Liver (tissue), 9 donors: ENCODE results near the gene REEP3. TPM values are rescaled to one million over a fixed set of nuclear protein-coding genes. Genes with fewer than 3 reads are reported as not detected.

Source experiments
- DNase-seq: peaks from one replicate; pipeline ENCODE4 v3.0.0-alpha.2; 2017; ENCODE audit warnings: low spot score
- H3K27ac ChIP-seq, 2 donors: one replicate each; pipeline ENCODE4 v1.7.0; 2013; ENCODE audit warnings: inconsistent platforms in 2 of 2, low read length in 2 of 2, control low read depth in 1 of 2, low read depth in 1 of 2, mild to moderate bottlenecking in 1 of 2
- H3K27me3 ChIP-seq, 4 donors: one replicate each; pipeline versions ENCODE4 v1.6.1 to v1.7.0; 2013; ENCODE audit warnings: low read length in 3 of 4, inconsistent platforms in 1 of 4, mild to moderate bottlenecking in 1 of 4, moderate library complexity in 1 of 4; ENCODE audit not compliant: control insufficient read depth in 4 of 4, insufficient read depth in 4 of 4
- H3K36me3 ChIP-seq, 4 donors: one replicate each; pipeline versions ENCODE4 v1.6.1 to v1.7.0; 2013; ENCODE audit warnings: low read length in 3 of 4, mild to moderate bottlenecking in 3 of 4, low read depth in 1 of 4, moderate library complexity in 1 of 4; ENCODE audit not compliant: control insufficient read depth in 4 of 4, insufficient read depth in 3 of 4
- H3K4me1 ChIP-seq, 4 donors: one replicate each; pipeline versions ENCODE4 v1.6.1 to v1.7.0; 2013; ENCODE audit warnings: low read length in 3 of 4, mild to moderate bottlenecking in 3 of 4, moderate library complexity in 1 of 4; ENCODE audit not compliant: control insufficient read depth in 4 of 4, insufficient read depth in 4 of 4
- H3K4me3 ChIP-seq, 3 donors: one replicate each; pipeline versions ENCODE4 v1.6.1 to v1.7.0; 2013; ENCODE audit warnings: low read length in 3 of 3, control low read depth in 1 of 3, low read depth in 1 of 3, mild to moderate bottlenecking in 1 of 3
- H3K9ac ChIP-seq, 2 donors: one replicate each; pipeline ENCODE4 v1.7.0; 2013; ENCODE audit warnings: low read length in 2 of 2, mild to moderate bottlenecking in 2 of 2, moderate library complexity in 2 of 2, control low read depth in 1 of 2, low read depth in 1 of 2
- H3K9me3 ChIP-seq, 4 donors: one replicate each; pipeline versions ENCODE4 v1.6.1 to v1.7.0; 2013; ENCODE audit warnings: low read length in 3 of 4; ENCODE audit not compliant: control insufficient read depth in 4 of 4
- CTCF ChIP-seq: fragments of 150-350 bp; IDR thresholded peaks from 2 replicates; pipeline ENCODE4 v1.5.1; 2017; ENCODE audit warnings: improper control_type of control experiment, low read depth, low read length; ENCODE audit not compliant: missing input control
- EGR1 ChIP-seq, 2 donors: IDR thresholded peaks; 2 replicates each; pipeline ENCODE4 v1.6.1; 2016 to 2018; ENCODE audit warnings: antibody characterized with exemption in 2 of 2, low read depth in 2 of 2
- FOXA1 ChIP-seq: IDR thresholded peaks from 2 replicates; pipeline ENCODE4 v1.6.1; 2016; ENCODE audit warnings: antibody characterized with exemption
- FOXA2 ChIP-seq: IDR thresholded peaks from 2 replicates; pipeline ENCODE4 v1.6.1; 2016; ENCODE audit warnings: antibody characterized with exemption
- GABPA ChIP-seq, 2 donors: IDR thresholded peaks in 1 of 2; conservative IDR thresholded peaks in 1 of 2; 2 replicates each; pipeline ENCODE4 v1.6.1; 2016; ENCODE audit warnings: antibody characterized with exemption in 2 of 2, mild to moderate bottlenecking in 1 of 2, moderate library complexity in 1 of 2
- HNF4A ChIP-seq, 2 donors: conservative IDR thresholded peaks; 2 replicates each; pipeline ENCODE4 v1.6.1; 2016; ENCODE audit warnings: antibody characterized with exemption in 2 of 2, mild to moderate bottlenecking in 2 of 2
- HNF4G ChIP-seq: IDR thresholded peaks from 2 replicates; pipeline ENCODE4 v1.6.1; 2016; ENCODE audit warnings: antibody characterized with exemption
- JUND ChIP-seq, 2 donors: IDR thresholded peaks; 2 replicates each; pipeline ENCODE4 v1.6.1; 2016; ENCODE audit warnings: antibody characterized with exemption in 2 of 2
- NR2F2 ChIP-seq: IDR thresholded peaks from 2 replicates; pipeline ENCODE4 v1.6.1; 2016; ENCODE audit warnings: antibody characterized with exemption
- RAD21 ChIP-seq, 2 donors: IDR thresholded peaks; 2 replicates each; pipeline ENCODE4 v1.6.1; 2016; ENCODE audit warnings: antibody characterized with exemption in 2 of 2, mild to moderate bottlenecking in 2 of 2
- RXRA ChIP-seq, 2 donors: IDR thresholded peaks; 2 replicates each; pipeline ENCODE4 v1.6.1; 2017 to 2018; ENCODE audit warnings: antibody characterized with exemption in 2 of 2, mild to moderate bottlenecking in 1 of 2
- SP1 ChIP-seq: IDR thresholded peaks from 2 replicates; pipeline ENCODE4 v1.6.1; 2018; ENCODE audit warnings: antibody characterized with exemption, mild to moderate bottlenecking
- TAF1 ChIP-seq: conservative IDR thresholded peaks from 2 replicates; pipeline ENCODE4 v1.6.1; 2016; ENCODE audit warnings: antibody characterized with exemption, mild to moderate bottlenecking
- YY1 ChIP-seq: IDR thresholded peaks from 2 replicates; pipeline ENCODE4 v1.6.1; 2016; ENCODE audit warnings: antibody characterized with exemption, mild to moderate bottlenecking
- WGBS: extraction: QIAGEN DNeasy Blood & Tissue Kit; methylation state at CpG from one replicate; pipeline ENCODE4 v1.1.7; 2013; 5-methylcytosine and 5-hydroxymethylcytosine counted together
- polyA plus RNA-seq, 2 donors: library from polyadenylated mRNA; stranded (reverse) in 1 of 2; unstranded in 1 of 2; fragments of 200-250 nt in 1 of 2; fragments of >200 nt in 1 of 2; fragmentation: Nextera tagmentation in 1 of 2; extraction: Ambion mirVana in 1 of 2; gene quantifications; one replicate each; pipeline versions ENCODE4 v1.2.1 to v1.2.3, GENCODE V29; 2013 to 2015
- total RNA-seq, 2 donors: library from RNA; depleted of rRNA; stranded (reverse); fragments of >200 nt; gene quantifications; one replicate each; pipeline ENCODE4 v1.2.3, GENCODE V29; 2014
- TF ChIP-seq, protein P1 (sequence below): IDR thresholded peaks from 2 replicates; pipeline ENCODE4 v1.6.1; 2016; ENCODE audit warnings: antibody characterized with exemption
- TF ChIP-seq, protein P2 (sequence below): IDR thresholded peaks from 2 replicates; pipeline ENCODE4 v1.6.1; 2016; ENCODE audit warnings: antibody characterized with exemption
- TF ChIP-seq, protein P3 (sequence below): IDR thresholded peaks from 2 replicates; pipeline ENCODE4 v1.6.1; 2016; ENCODE audit warnings: antibody characterized with exemption
- donor health status: healthy.
- donor health status: healthy.
- donor health status: healthy.
- donor health status: healthy.
- donor health status: healthy.

The REEP3 gene
- total and polyA plus RNA-seq, 4 donors: 7.9 to 26.9 (median 18.2) TPM

DNA sequence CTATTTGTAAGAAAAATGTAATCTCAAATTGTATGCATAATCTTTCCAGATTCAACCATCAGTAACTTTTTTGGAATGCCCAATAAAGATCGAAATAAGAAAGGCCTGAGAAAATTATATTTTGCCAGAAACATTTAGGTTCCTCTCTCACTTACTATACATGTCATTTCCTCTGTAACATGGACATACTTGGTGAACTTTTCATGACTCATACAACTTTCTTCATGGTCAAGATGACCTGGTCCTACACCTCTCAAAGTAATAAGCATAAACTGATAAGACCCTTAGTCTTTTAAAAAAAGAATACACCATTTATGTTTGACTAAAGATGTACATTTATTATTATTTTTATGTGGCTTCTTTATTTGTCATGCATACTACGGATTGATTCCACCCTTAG lies 125.3 kb downstream of the REEP3 start:
- Histone ChIP-seq H3K27ac (no peak overlapping the region), H3K9ac (no peak overlapping the region), H3K9me3 (no peaks in the 10 kb centered on the region), H3K4me1 (peaks cover 0 to 2% (median 0%) of the 10 kb centered on the region in 4 donors), H3K27me3 (no peaks in the 10 kb centered on the region), H3K36me3 (no peaks in the 10 kb centered on the region), H3K4me3 (no peak overlapping the region)
- 96% methylated on average over 2 of the region's 2 CpGs for WGBS
- TF ChIP-seq RAD21 (IDR thresholded peaks at IDR 0.05) (no peak), TAF1 (no peak), NR2F2 (no peak), FOXA1 (no peak), EGR1 (IDR thresholded peaks at IDR 0.05; ENCODE audit: low read depth in 2 of 2) (no peak), SP1 (no peak), FOXA2 (no peak), YY1 (no peak), JUND (IDR thresholded peaks at IDR 0.05) (no peak)
- TF ChIP-seq, protein P1, sequence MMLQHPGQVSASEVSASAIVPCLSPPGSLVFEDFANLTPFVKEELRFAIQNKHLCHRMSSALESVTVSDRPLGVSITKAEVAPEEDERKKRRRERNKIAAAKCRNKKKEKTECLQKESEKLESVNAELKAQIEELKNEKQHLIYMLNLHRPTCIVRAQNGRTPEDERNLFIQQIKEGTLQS: no peak
- DNase-seq: no peak

- H3K4me3 ChIP-seq: no peak overlapping the region
- no peak for DNase-seq
- TF ChIP-seq FOXA2 (no peak), HNF4A (conservative IDR thresholded peaks at IDR 0.05) (no peak), RAD21 (IDR thresholded peaks at IDR 0.05) (no peak), RXRA (IDR thresholded peaks at IDR 0.05) (no peak), EGR1 (IDR thresholded peaks at IDR 0.05; ENCODE audit: low read depth in 2 of 2) (no peak), FOXA1 (no peak), YY1 (no peak), HNF4G (no peak), CTCF (no peak), SP1 (no peak), JUND (IDR thresholded peaks at IDR 0.05) (no peak), GABPA (IDR thresholded peaks at IDR 0.05 in 1 of 2, conservative IDR thresholded peaks at IDR 0.05 in 1 of 2) (no peak)
- TF ChIP-seq, protein P1: no peak
- TF ChIP-seq, protein P2, sequence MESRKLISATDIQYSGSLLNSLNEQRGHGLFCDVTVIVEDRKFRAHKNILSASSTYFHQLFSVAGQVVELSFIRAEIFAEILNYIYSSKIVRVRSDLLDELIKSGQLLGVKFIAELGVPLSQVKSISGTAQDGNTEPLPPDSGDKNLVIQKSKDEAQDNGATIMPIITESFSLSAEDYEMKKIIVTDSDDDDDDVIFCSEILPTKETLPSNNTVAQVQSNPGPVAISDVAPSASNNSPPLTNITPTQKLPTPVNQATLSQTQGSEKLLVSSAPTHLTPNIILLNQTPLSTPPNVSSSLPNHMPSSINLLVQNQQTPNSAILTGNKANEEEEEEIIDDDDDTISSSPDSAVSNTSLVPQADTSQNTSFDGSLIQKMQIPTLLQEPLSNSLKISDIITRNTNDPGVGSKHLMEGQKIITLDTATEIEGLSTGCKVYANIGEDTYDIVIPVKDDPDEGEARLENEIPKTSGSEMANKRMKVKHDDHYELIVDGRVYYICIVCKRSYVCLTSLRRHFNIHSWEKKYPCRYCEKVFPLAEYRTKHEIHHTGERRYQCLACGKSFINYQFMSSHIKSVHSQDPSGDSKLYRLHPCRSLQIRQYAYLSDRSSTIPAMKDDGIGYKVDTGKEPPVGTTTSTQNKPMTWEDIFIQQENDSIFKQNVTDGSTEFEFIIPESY: no peak
- TF ChIP-seq, protein P3, sequence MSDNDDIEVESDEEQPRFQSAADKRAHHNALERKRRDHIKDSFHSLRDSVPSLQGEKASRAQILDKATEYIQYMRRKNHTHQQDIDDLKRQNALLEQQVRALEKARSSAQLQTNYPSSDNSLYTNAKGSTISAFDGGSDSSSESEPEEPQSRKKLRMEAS: no peak
- no peaks in the 10 kb centered on the region for H3K9me3 ChIP-seq
- H3K27ac ChIP-seq: no peak overlapping the region
- H3K27me3 ChIP-seq: no peaks in the 10 kb centered on the region
- 74% methylated on average over 5 of the region's 5 CpGs for WGBS
- H3K36me3 ChIP-seq: no peaks in the 10 kb centered on the region
- no peak overlapping the region for H3K9ac ChIP-seq
- H3K4me1 ChIP-seq: no peaks in the 10 kb centered on the region
These were observed 130.7 kb downstream of the REEP3 start for GRCh38 chr10:63651864-63652263.
